SW 1271 (cell line): ENCODE data around the gene GLIPR2.
"Not testable (repeated sequence)": the region's sequence is repeated elsewhere in the genome, so short reads cannot be mapped to it uniquely, and the experiment has no call there.

Experiments used
- DNase-seq, 2 experiments: peaks; one replicate each; lab custom pipeline; 2025; lab: John Stamatoyannopoulos, UW

Gene GLIPR2

GRCh38 chr9:36144309-36145232 lies 8.0 kb downstream of the GLIPR2 start:
- no peak for DNase-seq

- no peak for DNase-seq
Measured at GRCh38 chr9:36145970-36146369, 9.4 kb downstream of the GLIPR2 start.

GRCh38 chr9:36146651-36147050 lies 10.1 kb downstream of the GLIPR2 start:
- DNase-seq: no peak

GRCh38 chr9:36147441-36148175 lies 11.1 kb downstream of the GLIPR2 start:
- no peak for DNase-seq

GRCh38 chr9:36148311-36149051 lies 11.9 kb downstream of the GLIPR2 start:
- peak in 1 of 2 experiments; percentile 17 for DNase-seq

- no peak for DNase-seq
Measured at GRCh38 chr9:36149197-36149596, 12.7 kb downstream of the GLIPR2 start.

- DNase-seq: no peak
Measured at GRCh38 chr9:36150574-36151315, 14.2 kb downstream of the GLIPR2 start.

- peak in 1 of 2 experiments; percentile 7 for DNase-seq
Measured at GRCh38 chr9:36151316-36152210, 15.0 kb downstream of the GLIPR2 start.

- DNase-seq: no peak
Measured at GRCh38 chr9:36152741-36153438, 16.4 kb downstream of the GLIPR2 start.

GRCh38 chr9:36153746-36154145 lies 17.2 kb downstream of the GLIPR2 start:
- no peak for DNase-seq

GRCh38 chr9:36154331-36154952 lies 17.9 kb downstream of the GLIPR2 start:
- no peak for DNase-seq

GRCh38 chr9:36156116-36156515 lies 19.6 kb downstream of the GLIPR2 start:
- DNase-seq: no peak

- DNase-seq: no peak
Measured at GRCh38 chr9:36158122-36158521, 21.6 kb downstream of the GLIPR2 start.

- DNase-seq: no peak
Measured at GRCh38 chr9:36158917-36159316, 22.4 kb downstream of the GLIPR2 start.

GRCh38 chr9:36159509-36159908 lies 23.0 kb downstream of the GLIPR2 start:
- DNase-seq: not testable (repeated sequence)

- DNase-seq: not testable (repeated sequence)
Measured at GRCh38 chr9:36160126-36160525, 23.6 kb downstream of the GLIPR2 start.

GRCh38 chr9:36161187-36161586 lies 24.7 kb downstream of the GLIPR2 start:
- DNase-seq: no peak

GRCh38 chr9:36162211-36162738 lies 25.7 kb downstream of the GLIPR2 start:
- no peak for DNase-seq
